ENCODE results near the gene KLHL36.

GRCh38 chr16:84658690-84659089 lies 10.4 kb downstream of the KLHL36 start:
- TF ChIP-seq CEBPB (IDR thresholded peaks at IDR 0.05; ENCODE audit: low read depth) (no peak), CTCF (IDR thresholded peaks at IDR 0.05 in 2 of 3, conservative IDR thresholded peaks at IDR 0.05 in 1 of 3; ENCODE audit: borderline replicate concordance in 1 of 3, insufficient read depth in 1 of 3, low read depth in 2 of 3, low read length in 2 of 3) (no peak), POLR2A (IDR thresholded peaks at IDR 0.05; ENCODE audit: borderline replicate concordance, extremely low read depth, insufficient read depth, insufficient read length) (no peak), TCF7L2 (IDR thresholded peaks at IDR 0.05; ENCODE audit: borderline replicate concordance, extremely low read depth, insufficient read depth, insufficient read length) (no peak), POLR2AphosphoS5 (IDR thresholded peaks at IDR 0.05; ENCODE audit: low read depth, low read length) (no peak), ATF3 (IDR thresholded peaks at IDR 0.05) (no peak), RAD21 (IDR thresholded peaks at IDR 0.05; ENCODE audit: low read depth) (no peak), JUND (IDR thresholded peaks at IDR 0.05) (no peak), CBX3 (IDR thresholded peaks at IDR 0.05; ENCODE audit: low read depth) (no peak), YY1 (IDR thresholded peaks at IDR 0.05; ENCODE audit: extremely low read depth, insufficient replicate concordance, low read depth, low read length) (no peak), REST (IDR thresholded peaks at IDR 0.05; ENCODE audit: low read depth) (no peak)
